Measurements from ENCODE around the gene EPB41L1.
A peak's percentile ranks its signal among the peaks of the same experiment; 100 is the strongest.

EPB41L1 gene

GRCh38 chr20:36150847-36151539, 3.5 kb upstream of the EPB41L1 start:
- H3K4me3 ChIP-seq (ENCODE audit: low read depth, low read length): no peak overlapping the region
- TF ChIP-seq, protein P1, sequence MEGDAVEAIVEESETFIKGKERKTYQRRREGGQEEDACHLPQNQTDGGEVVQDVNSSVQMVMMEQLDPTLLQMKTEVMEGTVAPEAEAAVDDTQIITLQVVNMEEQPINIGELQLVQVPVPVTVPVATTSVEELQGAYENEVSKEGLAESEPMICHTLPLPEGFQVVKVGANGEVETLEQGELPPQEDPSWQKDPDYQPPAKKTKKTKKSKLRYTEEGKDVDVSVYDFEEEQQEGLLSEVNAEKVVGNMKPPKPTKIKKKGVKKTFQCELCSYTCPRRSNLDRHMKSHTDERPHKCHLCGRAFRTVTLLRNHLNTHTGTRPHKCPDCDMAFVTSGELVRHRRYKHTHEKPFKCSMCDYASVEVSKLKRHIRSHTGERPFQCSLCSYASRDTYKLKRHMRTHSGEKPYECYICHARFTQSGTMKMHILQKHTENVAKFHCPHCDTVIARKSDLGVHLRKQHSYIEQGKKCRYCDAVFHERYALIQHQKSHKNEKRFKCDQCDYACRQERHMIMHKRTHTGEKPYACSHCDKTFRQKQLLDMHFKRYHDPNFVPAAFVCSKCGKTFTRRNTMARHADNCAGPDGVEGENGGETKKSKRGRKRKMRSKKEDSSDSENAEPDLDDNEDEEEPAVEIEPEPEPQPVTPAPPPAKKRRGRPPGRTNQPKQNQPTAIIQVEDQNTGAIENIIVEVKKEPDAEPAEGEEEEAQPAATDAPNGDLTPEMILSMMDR (IDR thresholded peaks at IDR 0.05; ENCODE audit: control insufficient read depth, extremely low read depth, insufficient read depth): no peak
- no peak for DNase-seq (ENCODE audit: low read depth)

GRCh38 chr20:36152261-36152660, 2.3 kb upstream of the EPB41L1 start:
- no peak for DNase-seq (ENCODE audit: low read depth)
- H3K4me3 ChIP-seq (ENCODE audit: low read depth, low read length): no peak overlapping the region
- TF ChIP-seq, protein P1 (IDR thresholded peaks at IDR 0.05; ENCODE audit: control insufficient read depth, extremely low read depth, insufficient read depth): no peak

DNA sequence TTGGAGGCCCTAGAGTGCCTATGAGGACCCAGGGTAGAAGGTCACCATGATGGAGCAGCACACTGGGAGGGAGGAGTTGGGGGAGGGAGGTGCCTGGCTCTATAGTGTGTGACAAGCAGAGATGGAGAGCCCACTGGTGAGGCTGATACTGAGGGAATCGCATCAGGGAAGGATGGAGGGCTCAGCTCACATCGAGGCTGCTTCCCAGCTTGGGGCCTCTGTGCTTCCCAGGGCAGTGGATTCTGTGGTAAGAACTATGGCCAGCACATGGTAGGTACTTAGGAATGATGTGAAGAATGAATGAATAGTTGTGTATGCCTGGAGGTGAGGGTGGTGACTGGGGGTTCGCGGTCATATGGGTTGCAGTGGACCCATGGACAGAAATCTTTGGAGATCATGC, 1.3 kb upstream of the EPB41L1 start:
- no peak overlapping the region for H3K4me3 ChIP-seq (ENCODE audit: low read depth, low read length)
- no peak for DNase-seq (ENCODE audit: low read depth)
- TF ChIP-seq, protein P1 (IDR thresholded peaks at IDR 0.05; ENCODE audit: control insufficient read depth, extremely low read depth, insufficient read depth): no peak

DNA sequence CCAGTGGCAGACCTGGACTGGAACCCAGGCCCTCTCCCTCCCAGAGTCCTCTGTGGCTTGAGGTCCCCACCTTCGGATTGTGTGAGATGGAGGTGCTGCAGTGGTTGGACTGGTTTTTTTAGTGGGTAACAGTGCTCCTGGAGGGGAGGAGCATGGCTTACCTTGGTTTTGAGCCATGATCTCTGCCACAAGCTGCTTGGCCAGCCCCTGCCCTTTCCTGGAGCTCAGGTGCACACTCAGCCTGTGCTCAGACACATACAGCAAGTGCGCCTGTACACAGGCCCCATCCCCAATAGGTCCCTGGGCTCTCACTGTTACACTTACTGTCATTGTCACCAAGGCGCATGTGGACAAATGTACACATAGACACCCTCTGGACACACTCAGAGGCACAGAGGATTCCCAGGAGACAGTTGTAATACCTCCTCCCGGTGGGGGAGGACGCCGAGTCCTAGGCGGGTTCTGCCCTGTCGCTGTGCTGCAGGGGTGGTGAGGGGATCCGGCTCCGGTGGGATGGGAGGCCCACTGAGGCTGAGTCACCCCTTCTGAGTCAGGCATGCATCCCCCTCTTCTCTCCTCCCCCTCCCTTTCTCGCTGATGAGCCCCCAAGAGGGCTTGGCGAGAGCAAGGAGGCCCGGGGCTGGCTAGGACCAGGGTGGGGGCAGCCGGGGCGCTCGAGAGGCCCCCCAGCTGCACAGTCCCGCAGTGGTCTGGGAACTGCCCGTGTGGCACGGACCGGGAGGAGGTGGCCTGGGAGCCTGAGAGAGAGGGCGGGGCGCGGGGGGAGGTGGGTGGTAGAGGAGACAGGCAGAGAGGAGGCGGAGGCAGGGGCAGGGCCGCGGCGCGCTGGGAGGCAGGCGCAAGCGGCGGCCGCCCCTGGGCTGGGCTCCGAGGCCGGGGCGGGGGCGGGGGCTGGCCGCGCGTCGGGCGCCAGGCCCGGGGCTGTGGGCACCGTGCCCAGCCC, 522 bp upstream of the EPB41L1 start:
- DNase-seq (ENCODE audit: low read depth): peak; percentile 46
- H3K4me3 ChIP-seq (ENCODE audit: low read depth, low read length): peak overlapping the region; percentile 69
- TF ChIP-seq, protein P1 (IDR thresholded peaks at IDR 0.05; ENCODE audit: control insufficient read depth, extremely low read depth, insufficient read depth): no peak

DNA sequence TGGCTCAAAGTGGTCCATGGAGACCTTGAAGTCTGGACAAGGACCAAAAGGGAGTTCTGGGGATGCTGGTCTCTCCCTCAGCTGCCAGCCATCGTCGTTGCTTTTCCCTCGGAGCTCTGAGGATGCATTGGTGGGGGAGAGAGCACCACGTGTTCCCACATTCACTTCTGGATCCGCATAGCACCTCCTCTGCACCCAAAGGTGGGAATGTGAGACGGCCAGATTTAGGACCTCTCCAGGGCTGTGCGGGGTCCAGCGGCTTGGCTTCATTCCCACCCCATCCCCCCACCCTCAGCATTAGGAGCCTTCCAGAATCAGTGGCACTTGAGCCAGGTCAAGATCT, 1.1 kb downstream of the EPB41L1 start:
- DNase-seq (ENCODE audit: low read depth): no peak
- H3K4me3 ChIP-seq (ENCODE audit: low read depth, low read length): no peak overlapping the region; the same call in 1 of the 2 replicates
- TF ChIP-seq, protein P1 (IDR thresholded peaks at IDR 0.05; ENCODE audit: control insufficient read depth, extremely low read depth, insufficient read depth): no peak

GRCh38 chr20:36155991-36156390, 1.5 kb downstream of the EPB41L1 start:
- H3K4me3 ChIP-seq (ENCODE audit: low read depth, low read length): no peak overlapping the region
- TF ChIP-seq, protein P1 (IDR thresholded peaks at IDR 0.05; ENCODE audit: control insufficient read depth, extremely low read depth, insufficient read depth): no peak
- no peak for DNase-seq (ENCODE audit: low read depth)

All from LNCaP clone FGC (cell line).